Measurements from ENCODE around the gene PRSS57. TPM values are rescaled to one million over a fixed set of nuclear protein-coding genes. Genes with fewer than 3 reads are reported as not detected.
A peak's percentile ranks its signal among the peaks of the same experiment; 100 is the strongest.

Gene PRSS57
- polyA plus RNA-seq, 1 donor = 1.1 TPM

GRCh38 chr19:642767-643727, 52.2 kb downstream of the PRSS57 start:
- Histone ChIP-seq H3K4me3 (ENCODE audit: low read length) (no peak overlapping the region), H3K4me1 (ENCODE audit: control insufficient read depth, insufficient read depth, low read length) (peaks cover 12% of the 10 kb centered on the region), H3K27ac (ENCODE audit: low read length) (no peak overlapping the region), H3K9me3 (ENCODE audit: control insufficient read depth, low read depth, low read length) (peaks cover 23% of the 10 kb centered on the region), H3K27me3 (ENCODE audit: control insufficient read depth, insufficient read depth, low read length) (peaks cover 11% of the 10 kb centered on the region), H3K36me3 (ENCODE audit: control insufficient read depth, insufficient read depth, low read length) (peaks cover 31% of the 10 kb centered on the region)
- WGBS (ENCODE audit: insufficient coverage, low lambda C conversion rate) = no CpG with 5 or more reads among the region's 70 CpGs
- no peak for DNase-seq

- H3K4me1 ChIP-seq (ENCODE audit: control insufficient read depth, insufficient read depth, low read length) = peaks cover 12% of the 10 kb centered on the region
- no peak overlapping the region for H3K27ac ChIP-seq (ENCODE audit: low read length)
- no CpG with 5 or more reads among the region's 17 CpGs for WGBS (ENCODE audit: insufficient coverage, low lambda C conversion rate)
- DNase-seq = no peak
- no peak overlapping the region for H3K4me3 ChIP-seq (ENCODE audit: low read length)
- H3K9me3 ChIP-seq (ENCODE audit: control insufficient read depth, low read depth, low read length) = peaks cover 23% of the 10 kb centered on the region
- peaks cover 14% of the 10 kb centered on the region for H3K27me3 ChIP-seq (ENCODE audit: control insufficient read depth, insufficient read depth, low read length)
- H3K36me3 ChIP-seq (ENCODE audit: control insufficient read depth, insufficient read depth, low read length) = peaks cover 18% of the 10 kb centered on the region
These were observed 53.5 kb downstream of the PRSS57 start for GRCh38 chr19:641702-642101.

- Histone ChIP-seq H3K27me3 (ENCODE audit: control insufficient read depth, insufficient read depth, low read length) (peaks cover 14% of the 10 kb centered on the region), H3K4me3 (ENCODE audit: low read length) (no peak overlapping the region), H3K4me1 (ENCODE audit: control insufficient read depth, insufficient read depth, low read length) (peaks cover 12% of the 10 kb centered on the region), H3K27ac (ENCODE audit: low read length) (no peak overlapping the region), H3K36me3 (ENCODE audit: control insufficient read depth, insufficient read depth, low read length) (peaks cover 10% of the 10 kb centered on the region), H3K9me3 (ENCODE audit: control insufficient read depth, low read depth, low read length) (peaks cover 17% of the 10 kb centered on the region)
- no peak for DNase-seq
- WGBS (ENCODE audit: insufficient coverage, low lambda C conversion rate) = no CpG with 5 or more reads among the region's 31 CpGs
These were observed 54.6 kb downstream of the PRSS57 start for GRCh38 chr19:640606-641189.

- Histone ChIP-seq H3K4me1 (ENCODE audit: control insufficient read depth, insufficient read depth, low read length) (peaks cover 12% of the 10 kb centered on the region), H3K36me3 (ENCODE audit: control insufficient read depth, insufficient read depth, low read length) (peaks cover 9% of the 10 kb centered on the region), H3K9me3 (ENCODE audit: control insufficient read depth, low read depth, low read length) (peaks cover 16% of the 10 kb centered on the region), H3K4me3 (ENCODE audit: low read length) (no peak overlapping the region), H3K27ac (ENCODE audit: low read length) (no peak overlapping the region), H3K27me3 (ENCODE audit: control insufficient read depth, insufficient read depth, low read length) (peaks cover 14% of the 10 kb centered on the region)
- WGBS (ENCODE audit: insufficient coverage, low lambda C conversion rate) = no CpG with 5 or more reads among the region's 25 CpGs
- no peak for DNase-seq
These were observed 55.1 kb downstream of the PRSS57 start for GRCh38 chr19:640161-640558.

GRCh38 chr19:639253-640160, 55.7 kb downstream of the PRSS57 start, which contains the start of gene FGF22:
Gene FGF22, plus strand, starts transcription at chr19:639879. Its CDS starts 47 bp downstream, at chr19:639926.
- Histone ChIP-seq H3K4me3 (ENCODE audit: low read length) (peak within 1 kb of the TSS; percentile 28), H3K4me1 (ENCODE audit: control insufficient read depth, insufficient read depth, low read length) (peaks cover 12% of the 10 kb centered on the region), H3K27me3 (ENCODE audit: control insufficient read depth, insufficient read depth, low read length) (peaks cover 14% of the 10 kb centered on the region), H3K9me3 (ENCODE audit: control insufficient read depth, low read depth, low read length) (peaks cover 13% of the 10 kb centered on the region), H3K36me3 (ENCODE audit: control insufficient read depth, insufficient read depth, low read length) (peaks cover 4% of the 10 kb centered on the region), H3K27ac (ENCODE audit: low read length) (no peak within 1 kb of the TSS)
- no CpG with 5 or more reads among the region's 109 CpGs for WGBS (ENCODE audit: insufficient coverage, low lambda C conversion rate)
- peak; percentile 79 to 86 for DNase-seq

GRCh38 chr19:638906-639252, 56.4 kb downstream of the PRSS57 start:
- peaks cover 14% of the 10 kb centered on the region for H3K27me3 ChIP-seq (ENCODE audit: control insufficient read depth, insufficient read depth, low read length)
- DNase-seq = no peak
- peaks cover 13% of the 10 kb centered on the region for H3K9me3 ChIP-seq (ENCODE audit: control insufficient read depth, low read depth, low read length)
- H3K36me3 ChIP-seq (ENCODE audit: control insufficient read depth, insufficient read depth, low read length) = peaks cover under 1% of the 10 kb centered on the region
- H3K4me1 ChIP-seq (ENCODE audit: control insufficient read depth, insufficient read depth, low read length) = peaks cover 17% of the 10 kb centered on the region
- no peak overlapping the region for H3K4me3 ChIP-seq (ENCODE audit: low read length)
- WGBS (ENCODE audit: insufficient coverage, low lambda C conversion rate) = no CpG with 5 or more reads among the region's 17 CpGs
- H3K27ac ChIP-seq (ENCODE audit: low read length) = no peak overlapping the region

Other genes with a start within 250 kb of the PRSS57 start
- gene SHC2, start 234.4 kb downstream of the PRSS57 start, polyA plus RNA-seq = 48.2 TPM
- gene MADCAM1, start 199.0 kb downstream of the PRSS57 start, polyA plus RNA-seq = 10.7 TPM
- gene TPGS1, start 188.0 kb downstream of the PRSS57 start, polyA plus RNA-seq = 16.2 TPM
- gene CDC34, start 163.7 kb downstream of the PRSS57 start, polyA plus RNA-seq = 69.8 TPM
- 2.0 TPM for gene GZMM, start 151.4 kb downstream of the PRSS57 start, polyA plus RNA-seq
- 388 TPM for gene BSG, start 122.9 kb downstream of the PRSS57 start, polyA plus RNA-seq
- gene HCN2, start 105.6 kb downstream of the PRSS57 start, polyA plus RNA-seq = 0.76 TPM
- gene POLRMT, start 61.9 kb downstream of the PRSS57 start, polyA plus RNA-seq = 62.1 TPM
- gene FGF22, start 55.6 kb downstream of the PRSS57 start, polyA plus RNA-seq = 0.24 TPM
- 41.4 TPM for gene RNF126, start 32.2 kb downstream of the PRSS57 start, polyA plus RNA-seq
- gene FSTL3, start 19.1 kb downstream of the PRSS57 start, polyA plus RNA-seq = 32.9 TPM
- gene PALM, start 13.5 kb upstream of the PRSS57 start, polyA plus RNA-seq = 29.2 TPM
- 200 TPM for gene MISP, start 55.7 kb upstream of the PRSS57 start, polyA plus RNA-seq
- 240 TPM for gene PTBP1, start 102.0 kb upstream of the PRSS57 start, polyA plus RNA-seq
- gene PLPPR3, start 126.5 kb upstream of the PRSS57 start, polyA plus RNA-seq = 5.2 TPM
- gene AZU1, start 132.4 kb upstream of the PRSS57 start, polyA plus RNA-seq = 0.33 TPM
- gene PRTN3, start 145.5 kb upstream of the PRSS57 start, polyA plus RNA-seq = 0.22 TPM
- 0.09 TPM for gene ELANE, start 156.9 kb upstream of the PRSS57 start, polyA plus RNA-seq
- 6.1 TPM for gene CFD, start 164.2 kb upstream of the PRSS57 start, polyA plus RNA-seq
- 41.7 TPM for gene MED16, start 197.7 kb upstream of the PRSS57 start, polyA plus RNA-seq
- not detected for gene RNU6-9, start 198.0 kb upstream of the PRSS57 start, polyA plus RNA-seq
- 44.0 TPM for gene R3HDM4, start 217.8 kb upstream of the PRSS57 start, polyA plus RNA-seq
- 0.33 TPM for gene KISS1R, start 221.9 kb upstream of the PRSS57 start, polyA plus RNA-seq
- gene ARID3A, start 230.6 kb upstream of the PRSS57 start, polyA plus RNA-seq = 187 TPM